Stimulated activated CD8-positive, alpha-beta memory T cell treated with anti-CD3 and anti-CD28 coated beads, Interleukin-7, amount 100 ng/mL, for 48 hours (primary cell): ENCODE results near the gene CDH3.

Source experiments
- DNase-seq, 2 donors: peaks; one replicate each; pipeline ENCODE4 v3.0.0-alpha.2; 2020; ENCODE audit warnings: low read depth in 1 of 2; ENCODE audit errors: extremely low read depth in 1 of 2

CDH3 gene

DNA sequence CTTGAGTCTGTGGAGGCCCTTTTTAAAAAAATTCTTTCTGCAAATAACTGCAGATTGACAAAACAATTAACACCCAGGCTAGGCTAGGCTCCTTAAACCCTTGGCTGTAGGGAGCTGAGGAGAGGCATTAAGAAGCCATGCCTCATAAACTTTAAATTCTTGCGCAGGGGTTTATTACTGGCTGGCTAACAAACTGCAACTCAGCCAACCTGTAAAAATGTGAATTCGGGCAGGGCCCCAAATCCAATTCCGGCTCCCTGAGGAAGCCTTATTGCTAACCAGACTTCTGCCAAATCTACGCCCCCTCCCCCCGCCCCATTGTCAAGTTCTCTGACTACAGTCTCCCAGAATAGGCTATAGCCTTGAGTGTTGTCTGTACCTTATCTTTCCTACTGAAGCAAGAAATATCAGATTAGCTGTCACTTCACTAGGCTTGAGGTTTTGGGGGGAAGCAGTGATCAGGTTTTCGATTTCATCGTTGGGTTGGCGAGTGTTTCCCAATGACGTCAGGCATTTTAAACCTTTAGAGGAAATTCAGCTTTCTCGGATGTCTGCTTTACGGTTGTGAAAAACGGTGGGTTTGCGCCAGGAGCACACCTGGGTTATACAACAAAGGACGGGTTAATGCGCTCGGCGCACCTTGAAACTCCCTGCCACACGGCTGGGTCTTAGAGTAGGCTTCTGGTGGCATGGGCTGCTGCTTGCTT is 2.0 kb downstream of the CDH3 start:
- DNase-seq, result no peak

DNA sequence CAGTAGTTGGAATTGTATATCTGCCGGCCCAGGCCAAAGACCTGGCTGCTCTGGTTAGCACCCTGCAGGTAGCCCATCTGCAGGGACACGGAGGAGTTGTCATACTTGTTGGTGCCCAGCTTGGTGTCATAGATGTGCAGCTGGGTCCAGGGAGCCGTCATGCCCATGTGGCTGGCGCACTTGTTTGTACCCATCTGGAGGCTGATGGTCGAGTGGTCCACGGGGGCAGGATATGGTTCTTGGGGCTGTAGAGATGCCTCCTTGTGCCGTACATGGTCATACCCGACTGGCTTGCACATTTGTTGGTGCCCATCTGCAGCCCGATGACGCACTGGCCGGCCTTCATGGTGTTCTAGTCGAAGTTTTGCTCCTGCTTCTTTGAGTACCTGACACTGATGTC is 6.0 kb downstream of the CDH3 start:
- DNase-seq, result no peak

DNA sequence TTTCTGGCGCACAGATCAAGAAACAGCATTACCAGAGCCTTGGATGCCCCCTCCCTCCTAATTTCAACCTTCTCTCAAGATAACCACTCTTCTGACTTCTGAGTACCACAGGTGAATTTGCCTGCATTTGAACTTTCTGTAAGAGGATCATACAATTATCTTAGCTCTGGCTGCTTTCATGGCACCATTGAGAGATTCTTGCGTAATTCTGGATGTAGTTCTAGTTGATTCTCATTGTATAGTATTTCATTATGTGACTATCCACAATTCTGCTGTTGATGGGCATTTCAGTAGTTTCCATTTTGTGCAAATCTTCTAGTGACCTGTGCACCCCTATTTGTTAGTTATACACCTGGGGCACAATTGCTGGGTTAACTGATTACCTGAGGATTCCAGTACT is 7.5 kb downstream of the CDH3 start:
- DNase-seq, result no peak

DNA sequence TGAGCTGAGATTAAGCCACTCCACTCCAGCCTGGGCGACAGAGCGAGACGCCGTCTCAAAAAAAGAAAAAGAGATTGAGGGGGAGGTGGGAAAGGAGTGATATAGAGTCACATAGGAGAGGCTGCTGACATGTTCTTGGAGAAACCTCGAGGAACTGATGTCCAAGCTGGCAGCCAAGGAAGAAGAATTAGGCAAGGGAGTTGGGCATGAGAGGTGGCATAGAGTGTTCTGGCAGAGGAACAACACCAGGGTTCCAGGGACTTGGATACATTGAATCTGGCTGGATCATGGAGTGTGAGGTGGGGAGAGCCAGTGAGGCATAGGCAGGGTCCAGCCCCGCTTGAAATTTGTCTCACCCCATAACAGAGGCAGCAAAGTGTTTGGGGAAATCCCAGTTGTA is 10.7 kb downstream of the CDH3 start:
- no peak for DNase-seq

DNA sequence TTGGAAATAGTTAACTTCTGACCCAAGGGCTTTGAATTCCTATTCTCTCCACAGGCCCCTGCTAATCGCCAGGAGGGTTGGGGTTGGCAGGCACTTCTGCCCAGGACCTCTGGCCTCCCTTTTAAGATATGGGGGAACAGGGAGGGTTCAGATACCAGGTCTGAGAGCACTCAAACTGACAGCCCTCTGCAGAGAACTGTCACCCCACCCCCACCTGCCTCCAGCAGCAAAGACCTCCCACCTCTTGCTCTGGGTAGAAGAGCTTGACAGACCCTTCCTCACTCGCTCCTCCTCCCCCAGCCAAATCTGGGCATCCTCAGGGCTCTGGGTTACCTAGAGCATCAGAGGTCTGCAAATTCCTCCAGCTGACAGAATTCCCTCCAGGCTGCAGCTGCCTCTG is 11.6 kb downstream of the CDH3 start:
- no peak for DNase-seq

DNA sequence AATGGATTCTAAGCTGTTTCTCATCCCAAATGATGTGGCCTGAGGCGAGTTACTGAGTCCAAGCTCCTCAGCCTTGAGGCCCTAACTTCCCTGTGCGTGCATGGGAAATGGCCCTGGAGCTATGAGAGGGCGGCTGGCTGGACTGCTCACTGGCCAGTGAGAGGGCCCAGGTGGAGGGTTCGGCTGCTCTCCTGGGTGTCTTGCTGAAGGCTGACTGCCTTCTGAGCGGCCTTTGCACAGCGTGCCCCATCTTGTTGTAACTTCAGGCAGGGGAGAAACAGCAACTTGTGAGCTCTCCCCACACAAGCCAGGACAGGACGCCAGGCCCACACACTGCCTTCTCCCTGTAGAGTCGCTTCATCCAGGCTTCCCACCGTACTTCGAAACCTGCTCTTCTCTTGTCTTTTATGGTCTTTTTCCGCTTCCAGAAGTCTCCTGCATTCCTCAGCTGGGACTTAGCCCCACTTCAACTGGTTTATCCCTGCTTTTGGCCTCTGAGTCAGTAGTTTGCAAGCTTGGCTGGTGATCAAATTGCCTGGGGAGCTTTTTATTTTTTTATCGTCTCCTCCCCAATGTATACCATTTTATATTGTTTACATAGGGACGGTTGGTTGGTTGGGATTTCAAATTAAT is 13.3 kb downstream of the CDH3 start:
- no peak for DNase-seq

DNA sequence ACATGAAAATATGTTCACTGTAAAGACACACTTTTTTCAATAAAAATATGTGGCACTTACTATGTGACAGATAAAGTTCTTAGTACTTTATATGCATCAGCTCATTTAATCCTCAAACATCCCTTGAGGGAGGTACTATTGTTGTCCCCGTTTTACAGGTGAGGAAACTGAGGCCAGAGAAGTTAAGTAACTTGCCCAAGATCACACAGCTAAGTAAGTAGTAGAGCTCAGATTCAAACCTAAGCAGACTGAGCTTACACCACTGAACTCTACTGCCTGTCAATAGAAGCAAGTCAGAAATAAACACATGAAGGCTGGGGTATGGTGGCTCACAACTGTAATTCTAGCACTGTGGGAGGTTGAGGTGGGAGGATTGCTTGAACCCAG is 13.9 kb downstream of the CDH3 start:
- no peak for DNase-seq

DNA sequence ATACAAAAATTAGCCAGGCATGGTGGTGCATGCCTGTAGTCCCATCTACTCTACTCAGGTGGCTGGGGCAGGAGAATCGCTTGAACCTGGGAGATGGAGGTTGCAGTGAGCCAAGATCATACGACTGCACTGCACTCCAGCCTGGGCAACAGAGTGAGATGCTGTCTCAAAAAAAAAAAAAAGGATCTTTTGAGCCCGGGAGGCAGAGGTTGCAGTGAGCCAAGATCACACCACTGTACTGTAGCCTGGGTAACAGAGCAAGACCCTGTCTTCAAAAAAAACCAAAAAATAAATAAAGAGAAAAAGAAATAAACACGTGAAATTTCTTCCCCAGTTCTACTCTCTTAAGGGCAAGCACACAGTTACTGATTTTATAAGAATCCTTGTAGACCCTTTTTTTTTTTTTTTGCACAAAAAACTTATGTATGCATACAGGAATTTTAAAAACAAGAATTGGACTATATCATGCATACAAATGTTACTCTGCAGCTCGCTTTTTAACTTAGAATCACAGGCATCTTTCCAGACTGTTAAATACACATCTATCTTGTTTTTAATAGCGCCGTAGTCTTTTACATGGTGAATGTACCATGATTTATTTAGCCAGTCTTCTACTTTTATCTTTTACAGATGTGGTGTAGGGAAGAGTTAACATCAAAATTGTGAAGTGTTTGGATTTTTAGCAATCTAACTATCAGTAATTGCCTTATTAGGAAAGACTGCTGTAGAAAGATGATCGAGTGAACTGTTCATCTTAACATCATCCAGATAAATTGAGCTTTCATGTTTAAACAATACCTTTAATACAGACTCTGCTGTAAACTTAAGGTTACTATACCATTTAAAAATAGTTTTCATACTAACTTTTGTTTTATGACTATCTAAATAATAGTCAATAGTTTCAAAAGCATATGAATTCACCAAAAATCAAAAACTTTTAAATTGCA is 14.6 kb downstream of the CDH3 start:
- DNase-seq, result no peak

DNA sequence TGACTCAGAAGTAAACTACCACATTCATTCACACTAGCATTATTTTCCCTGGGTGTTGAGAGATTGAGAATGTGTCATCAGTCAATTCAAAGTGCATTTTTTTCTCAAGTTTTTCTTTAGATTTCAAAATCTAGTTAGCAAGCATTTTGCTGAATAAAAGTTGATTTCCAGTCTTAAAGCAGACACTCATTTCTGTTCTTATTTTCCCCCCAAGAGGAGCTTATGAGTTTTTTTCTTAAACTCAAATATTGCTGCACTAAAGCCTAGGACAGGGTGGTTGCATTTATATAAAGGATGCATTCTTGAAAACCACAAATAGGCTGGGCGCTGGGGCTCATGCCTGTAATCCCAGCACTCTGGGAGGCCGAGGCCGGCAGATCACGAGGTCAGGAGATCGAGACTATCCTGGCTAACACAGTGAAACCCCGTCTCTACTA is 15.3 kb downstream of the CDH3 start:
- no peak for DNase-seq

DNA sequence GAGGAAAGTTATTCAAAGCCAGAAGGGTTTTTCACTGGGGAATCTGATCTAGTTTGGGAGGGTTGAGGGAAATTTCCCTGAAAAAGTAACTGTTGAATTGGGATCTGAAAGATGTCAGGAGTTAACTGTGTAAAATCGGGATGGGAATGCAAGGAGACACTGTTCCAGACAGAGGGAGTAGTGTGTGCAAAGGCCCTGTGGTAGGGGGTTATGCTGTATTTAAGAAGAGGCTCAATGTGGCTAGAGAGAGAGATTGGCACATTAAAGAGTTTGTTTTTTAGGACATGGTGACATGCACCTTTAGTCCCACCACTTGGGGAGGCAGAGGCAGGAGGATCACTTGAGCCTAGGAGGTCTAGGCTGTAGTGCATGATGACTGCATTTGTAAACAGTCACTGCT is 16.9 kb downstream of the CDH3 start:
- no peak for DNase-seq

DNA sequence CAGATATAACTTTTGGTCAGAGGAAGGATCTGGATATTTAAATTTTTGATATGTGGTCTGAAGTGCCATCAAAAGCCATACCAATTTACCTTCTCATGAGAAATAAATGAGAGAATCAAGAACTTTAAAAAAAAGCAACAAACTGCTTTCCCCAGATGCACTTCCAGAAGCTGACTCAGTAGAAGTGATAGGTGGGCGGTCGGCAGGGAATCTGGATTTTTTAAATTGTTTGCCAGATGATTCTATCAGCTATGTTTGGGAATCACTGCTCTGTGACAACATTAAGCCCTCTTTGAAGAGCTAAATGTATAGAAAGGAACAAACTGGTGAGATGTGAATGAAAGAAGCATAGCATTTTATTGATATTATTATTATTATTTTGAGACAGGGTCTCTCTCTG is 19.2 kb downstream of the CDH3 start:
- DNase-seq, result no peak

DNA sequence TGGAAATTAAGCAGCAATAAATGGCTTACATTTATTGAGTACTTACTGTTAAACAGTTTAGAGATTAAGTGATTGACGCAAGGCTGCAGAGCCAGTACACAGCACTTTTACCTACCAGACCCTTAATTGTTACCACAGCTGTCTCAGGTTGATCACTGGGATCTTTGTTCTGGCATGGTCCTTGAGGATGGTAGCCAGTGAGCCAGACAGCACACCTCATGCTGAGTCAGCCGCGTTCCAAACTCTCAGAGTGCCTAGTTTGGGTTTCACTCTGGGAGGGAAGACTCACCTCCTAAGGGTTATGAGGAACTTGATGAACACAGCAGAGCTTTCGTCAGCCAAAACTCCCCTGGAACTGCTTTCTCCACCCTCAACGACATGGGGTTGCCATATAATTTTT is 20.4 kb downstream of the CDH3 start:
- DNase-seq, result no peak

DNA sequence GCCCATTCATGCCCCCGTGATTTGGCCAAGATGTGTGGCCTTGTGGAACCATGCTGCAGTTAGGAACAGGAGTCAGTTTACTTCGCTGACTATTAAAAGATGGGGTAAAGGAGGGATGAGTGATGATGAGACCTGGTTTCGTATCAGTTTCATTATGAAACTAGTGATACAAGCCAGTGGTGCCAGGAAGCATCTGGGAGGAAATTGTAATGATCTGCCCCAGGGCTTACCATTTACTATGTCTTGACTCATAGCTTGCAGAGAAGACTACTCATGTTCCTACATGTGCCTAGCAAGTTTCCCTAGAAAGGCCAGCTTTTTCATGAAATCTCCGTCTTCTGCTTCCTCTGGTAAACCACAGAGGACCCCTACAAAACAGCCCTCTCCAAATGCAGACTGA is 23.2 kb downstream of the CDH3 start:
- DNase-seq, result peak in 1 of 2 donors; percentile 41

DNA sequence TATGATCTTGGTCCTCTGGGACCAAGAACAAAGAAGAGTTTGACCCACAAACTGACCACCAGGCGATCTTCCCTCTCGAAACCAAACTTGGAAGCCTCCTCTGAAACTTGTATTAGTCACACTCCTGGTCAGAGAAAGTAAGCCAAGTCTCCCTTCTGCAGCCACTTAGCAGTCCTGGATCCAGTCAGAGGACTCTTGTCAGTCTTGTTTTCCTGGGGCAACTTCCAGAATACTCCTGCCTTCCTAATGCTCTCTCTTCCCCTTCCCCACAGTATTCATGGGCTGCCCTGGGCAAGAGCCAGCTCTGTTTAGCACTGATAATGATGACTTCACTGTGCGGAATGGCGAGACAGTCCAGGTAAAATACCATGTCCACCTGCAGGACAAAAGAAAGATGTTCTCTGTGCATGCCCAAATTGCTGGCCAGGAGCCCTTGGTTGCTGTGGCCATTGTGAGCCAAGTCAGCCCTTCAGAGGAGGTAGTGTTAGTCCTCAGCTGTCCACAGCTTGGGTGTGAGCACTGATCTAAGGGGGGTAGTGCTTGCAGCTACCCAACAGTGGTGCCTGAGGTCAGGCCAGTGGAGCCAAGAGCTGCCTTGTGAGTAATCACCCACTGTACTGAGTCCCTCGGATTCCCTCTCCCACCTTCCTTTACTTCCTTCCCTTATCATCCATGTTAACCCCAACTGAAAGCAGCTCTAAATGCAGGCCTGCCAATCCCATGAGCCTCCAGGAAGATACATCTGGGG is 31.2 kb downstream of the CDH3 start:
- DNase-seq, result no peak

DNA sequence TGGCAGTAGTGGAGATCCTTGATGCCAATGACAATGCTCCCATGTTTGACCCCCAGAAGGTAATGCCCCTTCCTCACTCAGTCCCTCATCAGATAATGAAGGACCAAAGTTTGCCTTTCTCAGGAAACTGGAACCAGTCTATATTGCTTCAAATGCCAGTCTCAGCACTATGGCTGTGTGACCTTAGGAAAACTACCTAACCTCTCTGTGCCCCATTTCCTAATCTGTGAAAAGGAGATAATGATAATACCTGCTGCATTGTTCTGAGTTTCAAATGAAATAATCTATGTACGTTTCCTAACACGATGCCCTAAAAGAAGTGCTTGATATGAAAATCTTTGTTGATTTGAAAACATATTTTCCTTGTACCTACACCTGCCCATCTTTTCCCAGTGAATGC is 35.9 kb downstream of the CDH3 start:
- DNase-seq, result no peak

DNA sequence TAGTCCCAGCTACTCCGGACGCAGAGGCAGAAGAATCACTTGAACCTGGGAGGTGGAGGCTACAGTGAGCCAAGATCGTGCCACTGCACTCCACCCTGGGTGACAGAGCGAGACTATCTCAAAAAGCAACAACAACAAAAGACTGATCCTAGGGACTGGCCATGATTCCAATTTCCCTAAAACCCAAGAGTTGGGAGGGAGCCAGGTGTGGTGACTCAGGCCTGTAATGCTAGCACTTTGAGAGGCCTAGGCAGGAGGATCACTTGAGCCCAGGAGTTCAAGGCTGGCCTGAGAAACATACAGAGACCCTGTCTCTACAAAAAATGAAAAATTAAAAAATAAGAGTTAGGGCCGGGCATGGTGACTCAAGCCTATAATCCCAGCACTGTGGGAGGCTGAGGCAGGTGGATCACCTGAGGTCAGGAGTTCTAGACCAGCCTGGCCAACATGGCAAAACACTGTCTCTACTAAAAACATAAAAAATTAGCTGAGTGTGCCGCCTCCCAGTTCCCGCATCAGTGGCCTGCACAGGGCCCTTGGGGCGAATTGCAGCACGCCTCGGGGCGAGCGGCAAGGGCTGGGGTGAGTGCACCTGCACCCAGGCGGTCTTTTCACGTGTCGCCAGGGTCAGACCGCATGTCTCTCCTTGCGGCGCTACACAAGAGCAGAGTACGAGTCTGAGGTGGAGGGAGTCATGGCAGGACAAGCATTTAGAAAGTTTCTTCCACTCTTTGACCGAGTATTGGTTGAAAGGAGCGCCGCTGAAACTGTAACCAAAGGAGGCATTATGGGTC is 40.8 kb downstream of the CDH3 start:
- DNase-seq, result no peak

DNA sequence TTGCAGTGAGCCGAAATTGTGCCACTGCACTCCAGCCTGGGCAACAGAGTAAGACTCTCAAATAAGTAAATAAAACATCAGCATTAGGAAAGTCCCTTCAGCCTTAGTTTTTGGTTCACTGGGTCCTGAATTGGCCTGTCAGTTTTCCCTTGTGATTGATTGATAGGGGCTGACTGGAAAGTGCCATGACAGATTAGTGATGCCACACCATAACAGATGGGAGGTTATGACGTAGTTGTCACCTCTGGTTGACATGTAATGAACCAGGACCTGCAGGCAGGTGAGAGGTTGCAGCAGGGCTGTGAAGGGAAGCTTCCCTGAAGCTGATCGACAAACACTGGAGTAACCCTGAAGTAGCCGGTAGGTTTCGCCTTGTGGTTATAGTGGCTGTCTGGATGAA is 41.8 kb downstream of the CDH3 start:
- no peak for DNase-seq

DNA sequence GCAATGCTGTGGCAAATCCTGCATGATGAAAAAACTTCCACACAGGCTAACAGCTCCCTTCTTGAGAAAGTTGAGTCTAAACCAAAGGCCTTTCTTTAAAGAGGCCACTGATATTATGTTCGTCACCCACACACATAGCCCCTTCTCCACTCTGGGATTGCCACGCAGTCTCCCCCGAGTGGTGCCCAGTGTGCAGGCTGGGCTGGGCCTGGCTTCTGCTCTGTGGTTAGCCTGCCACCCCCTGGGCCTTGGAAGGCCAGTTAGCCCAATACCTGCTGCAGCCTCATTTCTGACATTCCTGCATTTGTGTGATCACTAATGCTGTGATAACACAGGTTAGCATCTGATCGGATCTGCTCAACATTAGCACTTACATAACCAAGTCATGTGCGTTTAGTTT is 44.8 kb downstream of the CDH3 start:
- no peak for DNase-seq

DNA sequence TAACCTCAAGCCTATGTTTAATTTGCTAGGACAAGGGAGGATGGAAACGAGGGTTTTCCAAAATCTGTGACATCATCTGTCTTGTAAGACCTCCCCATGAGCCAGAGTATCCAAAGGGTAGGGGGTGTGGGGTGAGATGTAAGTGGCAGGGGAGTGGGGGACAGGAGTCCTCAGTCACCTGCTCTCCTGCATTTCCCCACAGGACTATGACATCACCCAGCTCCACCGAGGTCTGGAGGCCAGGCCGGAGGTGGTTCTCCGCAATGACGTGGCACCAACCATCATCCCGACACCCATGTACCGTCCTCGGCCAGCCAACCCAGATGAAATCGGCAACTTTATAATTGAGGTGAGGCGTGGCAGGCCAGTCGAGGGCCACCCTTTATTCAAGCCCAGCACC is 50.5 kb downstream of the CDH3 start:
- no peak for DNase-seq

DNA sequence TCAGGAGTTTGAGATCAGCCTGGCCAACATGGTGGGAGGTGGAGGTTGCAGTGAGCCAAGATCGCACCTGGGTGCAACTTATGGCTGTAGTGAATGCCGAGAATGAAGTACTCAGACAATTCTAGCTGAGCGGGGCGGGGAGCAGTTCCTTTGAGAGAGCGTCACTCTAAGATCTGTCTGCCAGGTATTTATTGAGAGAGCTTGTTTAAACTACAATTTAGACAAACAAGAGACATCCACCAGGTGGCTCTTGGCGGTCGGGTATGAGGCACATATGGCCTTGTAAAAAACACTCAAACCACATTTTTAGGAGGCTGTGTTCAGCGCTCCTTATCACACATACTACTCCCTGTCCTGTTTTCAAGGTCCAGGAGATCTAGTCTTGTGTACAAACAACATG is 51.4 kb downstream of the CDH3 start:
- DNase-seq, result no peak
